Activated CD4-positive, alpha-beta T cell treated with anti-CD3 and anti-CD28 coated beads for 48 hours (primary cell): ENCODE results near the gene MYRIP.
"Not testable (repeated sequence)": the region's sequence is repeated elsewhere in the genome, so short reads cannot be mapped to it uniquely, and the experiment has no call there.

Experiments
- DNase-seq: peaks from one replicate; pipeline ENCODE4 v3.0.0-alpha.2; 2020

MYRIP gene

GRCh38 chr3:40088527-40089170 lies 279.2 kb downstream of the MYRIP start:
- DNase-seq, result no peak

DNA sequence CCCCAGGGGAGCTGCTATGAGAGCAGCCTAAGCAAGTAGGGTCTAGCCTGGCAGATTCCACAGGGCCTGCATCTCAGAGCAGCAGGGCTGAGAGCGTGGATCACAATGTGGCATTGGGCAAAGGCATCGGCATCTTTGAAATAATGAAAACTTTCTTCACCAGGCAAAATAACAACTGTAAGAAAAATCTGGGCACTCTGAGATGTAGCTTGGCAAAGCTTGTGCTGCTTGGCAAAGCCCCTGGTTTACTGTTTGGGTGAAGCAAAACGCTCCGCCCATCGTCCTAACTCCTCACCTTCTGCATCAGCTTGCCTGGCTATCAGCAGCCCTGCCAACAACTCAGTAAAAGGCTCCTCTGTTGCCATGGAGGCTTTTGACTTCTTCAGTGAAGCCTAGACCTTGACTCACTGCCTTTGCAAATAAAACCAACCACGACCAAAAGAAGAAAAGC lies 287.3 kb downstream of the MYRIP start:
- no peak for DNase-seq

DNA sequence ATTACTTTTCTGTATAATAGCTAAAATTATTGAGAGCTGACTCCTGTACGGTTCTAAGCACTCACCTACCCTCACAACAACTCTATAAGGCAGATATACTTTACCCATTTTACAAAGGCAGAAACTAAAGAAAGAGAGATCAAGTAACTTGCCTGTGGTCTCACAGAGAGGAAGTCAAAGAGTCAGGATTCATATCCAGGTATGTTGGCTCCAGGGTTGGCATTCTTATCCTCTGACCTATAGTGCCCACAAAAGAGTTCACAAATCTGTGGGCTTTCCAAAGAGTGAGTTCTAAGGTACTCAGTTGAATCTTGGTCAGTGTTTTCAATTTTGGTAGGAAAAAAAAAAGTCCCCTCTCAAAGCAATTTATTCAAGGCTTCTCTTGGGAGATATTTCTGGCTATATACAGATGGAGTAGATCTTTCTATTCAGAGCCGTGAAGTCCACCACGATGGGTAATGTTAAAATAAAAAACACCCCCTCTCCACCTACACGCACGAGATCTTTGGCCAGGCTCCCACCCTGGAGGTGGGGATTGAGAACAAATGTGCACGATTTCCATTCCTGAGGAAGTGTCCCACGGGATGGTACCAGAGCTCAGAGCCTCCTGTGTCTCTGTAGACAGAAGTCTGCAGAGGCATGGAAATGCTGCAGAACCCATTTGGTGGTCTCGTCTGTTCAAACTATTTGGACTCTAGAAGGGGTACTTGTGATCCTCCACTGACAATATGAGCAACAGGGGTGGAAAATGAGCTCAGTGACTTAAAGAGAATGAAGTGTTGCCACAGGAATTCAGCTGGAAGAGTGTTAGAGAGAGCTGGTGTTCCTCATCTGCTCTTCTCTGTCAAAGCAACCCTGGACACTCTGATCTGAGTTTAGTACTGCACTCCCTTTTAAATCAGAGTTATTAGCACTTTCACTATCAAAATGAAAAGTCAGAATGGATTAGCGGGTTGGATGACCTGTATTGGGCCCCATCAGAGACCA lies 288.0 kb downstream of the MYRIP start:
- DNase-seq, result no peak

DNA sequence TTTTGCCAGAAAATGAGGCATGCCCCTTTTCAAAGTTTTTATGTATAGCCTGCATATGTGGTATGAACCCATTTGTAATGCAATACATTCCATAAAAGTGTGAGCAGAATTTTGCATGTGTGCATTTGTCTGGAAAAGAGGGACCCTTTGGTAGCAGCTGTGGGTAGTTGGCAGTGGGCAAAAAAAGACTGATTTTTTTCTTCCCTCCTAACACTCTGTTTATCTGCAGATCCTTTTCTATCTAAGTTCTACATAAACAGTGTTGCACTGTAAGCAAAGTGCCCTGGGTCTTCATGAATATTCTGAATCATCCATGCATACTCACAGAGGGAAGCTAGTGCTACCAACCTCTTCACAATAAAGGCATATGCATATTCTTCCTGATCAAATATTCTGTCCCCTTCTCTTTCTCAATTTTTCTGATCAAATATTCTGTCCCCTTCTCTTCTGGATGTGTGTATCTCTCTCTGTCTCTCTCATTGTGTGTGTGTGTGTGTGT lies 288.9 kb downstream of the MYRIP start:
- no peak for DNase-seq

- DNase-seq, result no peak
Observed at GRCh38 chr3:40099871-40100270, 290.5 kb downstream of the MYRIP start.

GRCh38 chr3:40102182-40102581 lies 292.8 kb downstream of the MYRIP start:
- no peak for DNase-seq

DNA sequence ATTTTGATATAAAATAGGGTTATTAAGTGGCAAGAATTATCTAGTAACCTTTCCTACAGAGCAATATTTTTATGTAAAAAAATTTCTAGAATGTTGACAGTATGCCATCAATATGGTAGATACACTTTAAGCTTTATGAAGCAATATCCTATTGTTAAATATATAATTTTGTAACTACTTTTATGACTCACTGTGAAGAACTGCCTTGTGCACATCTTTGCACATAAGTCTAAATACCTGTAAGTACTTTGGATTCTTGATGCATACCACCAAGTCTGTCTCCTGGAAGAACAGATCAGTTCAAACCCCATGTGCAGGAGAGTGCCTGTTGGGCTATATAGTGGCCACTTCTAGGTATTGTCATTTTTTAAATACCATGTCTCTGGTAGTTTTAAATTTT lies 294.4 kb downstream of the MYRIP start:
- no peak for DNase-seq

- no peak for DNase-seq
Observed at GRCh38 chr3:40104441-40104840, 295.0 kb downstream of the MYRIP start.

DNA sequence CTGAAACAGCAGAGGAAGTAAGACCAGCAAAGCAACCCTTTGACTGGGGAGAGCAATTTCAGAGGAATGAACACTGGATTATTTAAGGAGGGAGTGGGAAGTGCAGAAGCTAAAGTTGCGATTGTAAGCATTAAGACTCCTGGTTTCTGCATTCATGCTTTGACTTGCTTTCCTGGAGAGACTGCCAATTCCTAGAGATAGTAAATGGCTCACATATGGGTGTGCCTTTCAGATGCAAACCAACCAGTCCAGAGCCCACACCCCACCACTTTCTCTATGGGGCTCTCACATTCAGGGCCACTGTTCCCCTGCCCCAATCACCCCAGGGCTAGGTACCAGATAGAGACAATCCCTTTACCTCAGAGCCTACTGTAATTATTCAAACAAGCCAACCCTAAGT lies 299.2 kb downstream of the MYRIP start:
- no peak for DNase-seq

DNA sequence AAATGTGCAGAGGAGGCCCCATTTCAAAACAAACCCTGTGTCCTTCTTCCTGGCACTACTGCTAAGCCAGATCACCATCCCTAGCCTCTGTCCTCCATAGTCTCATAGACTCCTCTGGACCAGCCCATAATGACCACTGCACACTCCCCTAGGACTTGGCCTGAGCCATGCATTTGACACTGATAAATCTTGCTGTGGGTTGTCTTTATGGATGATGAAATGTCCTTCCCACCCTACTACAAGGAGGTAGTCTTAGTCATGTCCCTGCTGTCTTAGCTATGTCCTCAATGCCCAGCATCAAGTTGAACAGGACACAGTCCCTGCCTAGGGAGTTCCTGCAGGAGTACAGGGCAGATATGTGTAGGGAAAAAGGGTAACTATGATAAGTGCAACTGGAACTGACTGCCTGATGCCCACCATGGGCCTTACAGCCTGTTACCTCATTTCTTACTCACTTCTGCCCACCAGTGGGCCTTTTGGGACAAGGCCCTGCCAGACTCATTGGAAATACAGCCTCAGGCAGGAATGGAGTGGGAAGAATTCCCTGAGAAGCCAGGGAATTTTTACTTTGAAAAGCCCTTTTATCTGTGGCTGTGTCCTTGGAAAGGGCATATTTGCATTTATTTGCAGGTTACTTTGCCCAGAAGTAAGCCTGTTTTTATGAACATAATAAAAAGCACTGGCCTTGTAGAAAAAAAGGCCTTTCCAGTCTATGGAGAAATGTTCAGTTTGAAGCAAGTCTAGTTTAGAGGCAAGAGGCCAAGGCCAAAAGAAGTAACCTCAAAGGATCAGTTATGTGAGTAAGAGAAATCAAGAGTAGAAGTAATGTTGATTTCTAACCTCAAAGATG lies 300.5 kb downstream of the MYRIP start:
- no peak for DNase-seq

DNA sequence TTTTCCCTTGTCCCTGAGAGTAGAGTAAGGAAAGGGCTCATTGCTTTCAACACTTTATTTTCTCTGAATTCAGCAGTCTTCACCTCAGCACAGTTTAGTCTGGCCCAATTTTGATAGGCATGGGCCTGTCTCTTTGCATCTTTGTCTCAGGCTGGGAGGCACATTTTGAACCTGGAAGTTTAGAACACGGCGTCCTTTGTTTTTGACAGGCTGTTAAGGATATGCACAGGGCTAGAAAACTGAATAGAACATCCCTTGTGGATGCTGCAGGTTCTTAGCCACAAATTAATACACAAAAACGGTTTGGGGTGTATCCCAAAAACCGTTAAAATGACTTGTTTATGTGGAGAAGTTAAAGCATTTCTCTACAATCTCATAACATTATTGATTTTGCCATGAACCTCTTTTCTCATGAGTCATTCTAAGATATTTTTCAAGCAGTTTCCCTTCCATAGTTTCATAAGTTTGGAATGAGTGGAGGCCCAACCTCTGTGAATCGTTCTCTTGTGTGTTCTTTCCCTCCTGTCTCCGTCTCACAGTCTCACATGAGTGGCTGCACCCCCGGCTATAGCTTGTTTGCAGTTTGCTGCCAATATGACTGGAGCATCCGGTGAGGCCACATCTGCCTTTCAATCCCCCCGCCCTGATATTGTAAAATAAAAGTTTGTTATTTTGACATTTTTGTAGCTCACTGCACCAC lies 307.2 kb downstream of the MYRIP start:
- DNase-seq, result no peak

DNA sequence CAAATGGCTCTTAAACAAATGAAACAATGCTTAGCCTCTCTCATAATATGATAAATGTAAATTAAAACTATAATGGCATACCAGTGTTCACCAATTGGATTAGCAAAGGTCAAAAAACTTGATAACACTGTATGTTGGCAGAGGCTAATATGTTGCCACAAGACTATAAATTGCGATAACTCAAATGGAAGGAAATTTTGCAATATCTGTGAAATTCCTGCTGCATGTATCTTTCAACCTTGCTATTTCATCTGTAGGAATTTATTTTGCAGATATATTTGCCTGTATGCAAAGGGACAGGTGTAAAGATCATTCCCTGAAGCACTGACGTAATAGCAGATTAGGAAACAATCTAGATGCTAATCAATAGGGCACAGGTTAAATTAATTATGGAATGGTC lies 308.7 kb downstream of the MYRIP start:
- no peak for DNase-seq

DNA sequence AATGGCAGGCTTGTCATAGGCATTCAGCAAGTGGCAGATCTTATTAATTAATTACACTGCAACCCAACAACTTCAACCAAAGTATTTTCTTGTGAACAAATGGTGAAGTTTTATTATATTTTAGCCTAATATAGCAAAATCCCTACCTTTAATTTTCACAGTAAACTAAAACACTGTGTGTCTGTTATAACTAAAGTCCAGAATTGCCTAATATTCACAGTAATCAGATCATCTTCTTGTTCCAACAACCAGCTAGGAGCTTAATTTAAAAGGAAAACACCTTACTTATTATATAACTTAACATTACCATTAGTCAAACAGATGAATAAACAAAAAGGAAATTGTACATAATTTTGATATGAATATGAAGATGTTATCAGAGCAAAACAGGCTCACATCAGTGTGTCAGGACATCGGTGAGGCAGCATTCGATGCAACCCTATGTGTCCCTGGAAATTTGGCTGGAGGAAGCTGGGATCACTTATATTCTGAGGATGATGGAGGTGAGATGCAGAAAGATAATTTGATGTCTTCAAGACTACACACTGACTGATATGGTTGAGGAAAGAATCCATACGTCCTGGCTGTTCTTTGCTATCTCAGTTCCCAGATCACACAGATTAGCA lies 310.8 kb downstream of the MYRIP start:
- no peak for DNase-seq

DNA sequence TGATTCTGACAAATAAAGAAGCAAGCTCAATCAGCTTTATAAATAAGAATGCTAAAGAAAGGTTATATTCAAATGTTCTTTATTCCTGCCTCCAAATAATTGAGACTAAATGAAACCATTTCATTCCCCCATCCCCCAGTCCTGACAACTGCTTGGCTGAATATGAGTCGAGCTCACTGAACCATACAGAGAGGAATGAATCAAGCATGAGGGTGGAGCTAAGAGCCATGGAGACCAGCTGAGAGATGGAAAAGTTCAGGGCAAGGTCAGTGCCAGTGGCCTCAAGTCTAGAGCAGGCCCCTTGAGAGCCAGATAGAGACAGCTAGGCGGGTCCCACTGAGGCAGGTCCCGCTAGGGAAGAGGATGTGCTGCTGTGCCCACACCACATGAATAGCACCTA lies 311.4 kb downstream of the MYRIP start:
- no peak for DNase-seq

DNA sequence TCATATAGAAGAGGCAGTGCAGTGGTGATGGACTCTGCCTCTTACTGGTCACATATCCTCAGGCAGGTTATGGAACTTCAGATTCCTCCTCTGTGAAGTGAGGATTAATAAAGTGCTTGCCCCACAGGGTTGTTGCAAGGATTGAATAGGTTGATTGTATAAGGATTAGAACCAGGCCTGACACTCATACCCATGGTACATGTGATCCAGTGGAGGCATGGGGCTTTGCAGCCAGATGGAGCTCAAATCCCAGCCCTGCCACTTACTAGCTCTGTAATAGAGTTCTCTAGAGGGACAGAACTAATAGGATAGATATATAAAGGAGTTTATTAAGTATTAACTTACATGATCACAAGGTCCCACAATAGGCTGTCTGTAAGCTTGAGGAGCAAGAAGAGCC lies 315.5 kb downstream of the MYRIP start:
- DNase-seq, result no peak

- DNase-seq, result no peak
Observed at GRCh38 chr3:40128166-40128565, 318.8 kb downstream of the MYRIP start.

DNA sequence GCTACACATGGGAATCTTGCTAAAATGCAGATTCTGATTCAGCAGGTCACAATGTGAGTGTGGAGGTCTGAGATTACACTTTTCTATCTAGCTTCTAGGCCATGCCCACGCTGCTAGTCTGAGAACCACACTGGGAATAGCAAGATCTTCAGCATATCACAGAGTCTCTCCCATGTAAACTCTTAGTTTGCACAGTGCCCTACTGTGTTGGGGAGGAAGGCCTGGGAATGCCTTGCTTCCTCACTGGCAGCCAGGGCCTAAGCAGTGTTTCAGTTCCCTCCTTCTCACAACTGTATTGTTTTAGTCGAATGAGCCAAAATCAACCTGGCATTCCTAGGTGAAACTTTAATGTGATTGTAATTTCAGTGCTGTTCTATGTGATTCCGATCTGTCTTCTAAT lies 320.1 kb downstream of the MYRIP start:
- no peak for DNase-seq

GRCh38 chr3:40129981-40130380 lies 320.6 kb downstream of the MYRIP start:
- DNase-seq, result no peak

GRCh38 chr3:40130721-40131120 lies 321.3 kb downstream of the MYRIP start:
- DNase-seq, result no peak

DNA sequence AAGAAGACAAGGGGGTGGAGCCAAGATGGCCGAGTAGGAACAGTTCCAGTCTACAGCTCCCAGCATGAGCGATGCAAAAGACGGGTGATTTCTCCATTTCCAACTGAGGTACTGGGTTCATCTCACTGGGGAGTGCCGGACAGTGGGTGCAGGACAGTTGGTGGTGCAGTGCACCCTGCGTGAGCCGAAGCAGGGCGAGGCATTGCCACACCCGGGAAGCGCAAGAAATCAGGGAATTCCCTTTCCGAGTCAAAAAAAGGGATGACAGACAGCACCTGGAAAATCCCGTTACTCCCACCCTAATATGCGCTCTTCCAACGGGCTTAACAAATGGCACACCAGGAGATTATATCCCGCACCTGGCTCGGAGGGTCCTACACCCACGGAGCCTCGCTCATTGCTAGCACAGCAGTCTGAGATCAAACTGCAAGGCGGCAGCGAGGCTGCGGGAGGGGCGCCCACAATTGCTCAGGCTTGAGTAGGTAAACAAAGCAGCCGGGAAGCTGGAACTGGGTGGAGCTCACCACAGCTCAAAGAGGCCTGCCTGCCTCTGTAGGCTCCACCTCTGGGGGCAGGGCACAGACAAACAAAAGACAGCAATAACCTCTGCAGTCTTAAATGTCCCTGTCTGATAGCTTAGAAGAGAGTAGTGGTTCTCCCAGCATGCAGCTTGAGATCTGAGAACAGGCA lies 324.6 kb downstream of the MYRIP start:
- not testable (repeated sequence) for DNase-seq

- no peak for DNase-seq
Observed at GRCh38 chr3:40137591-40138295, 328.3 kb downstream of the MYRIP start.
